Smooth muscle cell (in vitro differentiated cells): ENCODE data around the gene CNTN2. TPM values are rescaled to one million over a fixed set of nuclear protein-coding genes. Genes with fewer than 3 reads are reported as not detected.

ENCODE experiments used
- DNase-seq: peaks from one replicate; lab custom pipeline; 2025; ENCODE audit not compliant: unreplicated experiment; lab: John Stamatoyannopoulos, UW
- H2AFZ ChIP-seq: fragments of 200-600 bp; sonication (generic); 2 replicates; pipeline ENCODE4 v1.6.0; 2016; ENCODE audit warnings: antibody characterized with exemption, low read depth, mild to moderate bottlenecking
- H3F3A ChIP-seq: fragments of 200-600 bp; sonication (generic); 2 replicates; pipeline ENCODE4 v1.6.0; 2017; ENCODE audit warnings: antibody characterized with exemption, low read depth
- H3K27ac ChIP-seq: fragments of 200-600 bp; sonication (generic); 2 replicates; pipeline ENCODE4 v1.5.1; 2016; ENCODE audit warnings: low read depth, mild to moderate bottlenecking
- H3K27me3 ChIP-seq: fragments of 200-600 bp; sonication (generic); 2 replicates; pipeline ENCODE4 v1.6.1; 2016; ENCODE audit warnings: low read depth, mild to moderate bottlenecking
- H3K36me3 ChIP-seq: fragments of 200-600 bp; sonication (generic); 2 replicates; pipeline ENCODE4 v1.5.1; 2016; ENCODE audit warnings: low read depth
- H3K4me1 ChIP-seq: fragments of 200-600 bp; sonication (generic); 2 replicates; pipeline ENCODE4 v1.5.1; 2016; ENCODE audit warnings: low read depth
- H3K4me2 ChIP-seq: fragments of 200-600 bp; sonication (generic); 2 replicates; pipeline ENCODE4 v1.6.0; 2016; ENCODE audit warnings: mild to moderate bottlenecking
- H3K4me3 ChIP-seq: fragments of 200-600 bp; sonication (generic); 2 replicates; pipeline ENCODE4 v1.5.1; 2016; ENCODE audit warnings: mild to moderate bottlenecking
- H3K79me2 ChIP-seq: fragments of 200-600 bp; sonication (generic); 2 replicates; pipeline ENCODE4 v1.6.0; 2016; ENCODE audit warnings: low read depth, mild to moderate bottlenecking
- H3K9ac ChIP-seq: fragments of 200-600 bp; sonication (generic); 2 replicates; pipeline ENCODE4 v1.6.0; 2016; ENCODE audit warnings: low read depth
- H3K9me3 ChIP-seq: fragments of 200-600 bp; sonication (generic); replicated peaks from 2 replicates; pipeline ENCODE4 v1.5.1; 2016; ENCODE audit warnings: low read depth
- H4K20me1 ChIP-seq: fragments of 200-600 bp; sonication (generic); 2 replicates; pipeline ENCODE4 v1.6.0; 2016; ENCODE audit warnings: low read depth
- WGBS: methylation state at CpG from one replicate; pipeline ENCODE4 v1.1.7; 2016; ENCODE audit warnings: low lambda C conversion rate; 5-methylcytosine and 5-hydroxymethylcytosine counted together
- polyA plus RNA-seq: library from polyadenylated mRNA; unstranded; fragments of >200 nt; fragmentation: Nextera tagmentation; extraction: Ambion mirVana; gene quantifications from 2 replicates; pipeline ENCODE4 v1.2.1, GENCODE V29; 2016
- total RNA-seq: library from RNA; depleted of rRNA; stranded (reverse); fragments of >200 nt; gene quantifications from 2 replicates; pipeline ENCODE4 v1.2.3, GENCODE V29; 2014
- TF ChIP-seq, protein P1 (sequence below): fragments of 200-600 bp; sonication (generic); IDR thresholded peaks from 2 replicates; pipeline ENCODE4 v1.5.1; 2017; ENCODE audit warnings: borderline replicate concordance, mild to moderate bottlenecking, antibody characterized with exemption; ENCODE audit not compliant: insufficient read depth, poor library complexity, severe bottlenecking

Gene CNTN2
- total and polyA plus RNA-seq, 2 experiments from 2014 or later: not detected

DNA sequence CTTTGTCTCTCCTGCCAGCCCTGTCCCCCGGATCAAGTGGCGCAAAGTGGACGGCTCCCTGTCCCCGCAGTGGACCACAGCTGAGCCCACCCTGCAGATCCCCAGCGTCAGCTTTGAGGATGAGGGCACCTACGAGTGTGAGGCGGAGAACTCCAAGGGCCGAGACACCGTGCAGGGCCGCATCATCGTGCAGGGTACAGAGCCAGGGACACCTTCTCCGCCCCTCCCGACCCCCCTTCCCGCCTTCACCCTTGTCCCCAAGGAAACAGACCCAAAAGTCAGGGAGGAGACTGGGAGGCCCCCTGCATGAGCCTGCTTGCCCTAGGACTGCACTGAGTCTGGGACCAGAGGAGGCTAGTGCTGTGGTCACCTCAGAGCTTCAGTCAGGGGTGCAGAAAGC, 18.2 kb downstream of the CNTN2 start:
- no peak overlapping the region for H3K4me3 ChIP-seq
- H3K4me2 ChIP-seq: no peak overlapping the region
- no peak for DNase-seq
- no peaks in the 10 kb centered on the region for H3K36me3 ChIP-seq
- H3K27me3 ChIP-seq: no peaks in the 10 kb centered on the region
- no peak overlapping the region for H3K27ac ChIP-seq
- H3K79me2 ChIP-seq: no peaks in the 10 kb centered on the region
- H3K4me1 ChIP-seq: no peaks in the 10 kb centered on the region
- WGBS: 80% methylated on average over 14 of the region's 14 CpGs
- no peak overlapping the region for H2AFZ ChIP-seq
- H4K20me1 ChIP-seq: no peaks in the 10 kb centered on the region
- H3K9ac ChIP-seq: no peak overlapping the region
- no peaks in the 10 kb centered on the region for H3F3A ChIP-seq
- TF ChIP-seq, protein P1, sequence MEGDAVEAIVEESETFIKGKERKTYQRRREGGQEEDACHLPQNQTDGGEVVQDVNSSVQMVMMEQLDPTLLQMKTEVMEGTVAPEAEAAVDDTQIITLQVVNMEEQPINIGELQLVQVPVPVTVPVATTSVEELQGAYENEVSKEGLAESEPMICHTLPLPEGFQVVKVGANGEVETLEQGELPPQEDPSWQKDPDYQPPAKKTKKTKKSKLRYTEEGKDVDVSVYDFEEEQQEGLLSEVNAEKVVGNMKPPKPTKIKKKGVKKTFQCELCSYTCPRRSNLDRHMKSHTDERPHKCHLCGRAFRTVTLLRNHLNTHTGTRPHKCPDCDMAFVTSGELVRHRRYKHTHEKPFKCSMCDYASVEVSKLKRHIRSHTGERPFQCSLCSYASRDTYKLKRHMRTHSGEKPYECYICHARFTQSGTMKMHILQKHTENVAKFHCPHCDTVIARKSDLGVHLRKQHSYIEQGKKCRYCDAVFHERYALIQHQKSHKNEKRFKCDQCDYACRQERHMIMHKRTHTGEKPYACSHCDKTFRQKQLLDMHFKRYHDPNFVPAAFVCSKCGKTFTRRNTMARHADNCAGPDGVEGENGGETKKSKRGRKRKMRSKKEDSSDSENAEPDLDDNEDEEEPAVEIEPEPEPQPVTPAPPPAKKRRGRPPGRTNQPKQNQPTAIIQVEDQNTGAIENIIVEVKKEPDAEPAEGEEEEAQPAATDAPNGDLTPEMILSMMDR: no peak
- H3K9me3 ChIP-seq: no peaks in the 10 kb centered on the region

DNA sequence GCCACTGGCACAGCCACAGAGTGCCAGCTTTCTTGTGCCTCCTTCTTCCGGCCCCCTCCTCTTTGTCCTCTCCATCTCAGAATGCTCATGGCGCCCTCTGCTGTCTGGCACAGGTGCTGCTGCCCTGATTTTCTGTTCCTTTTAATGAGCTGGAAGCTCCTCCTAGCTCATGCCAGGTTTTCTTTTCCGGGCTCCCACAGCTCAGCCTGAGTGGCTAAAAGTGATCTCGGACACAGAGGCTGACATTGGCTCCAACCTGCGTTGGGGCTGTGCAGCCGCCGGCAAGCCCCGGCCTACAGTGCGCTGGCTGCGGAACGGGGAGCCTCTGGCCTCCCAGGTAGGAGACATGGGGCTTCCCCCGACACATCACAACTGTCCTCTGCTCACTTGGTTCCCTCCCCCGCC, 18.7 kb downstream of the CNTN2 start:
- Histone ChIP-seq H3K9me3 (no peaks in the 10 kb centered on the region), H3K27ac (no peak overlapping the region), H3K79me2 (no peaks in the 10 kb centered on the region), H3K27me3 (no peaks in the 10 kb centered on the region), H4K20me1 (no peaks in the 10 kb centered on the region), H3K9ac (no peak overlapping the region), H3F3A (no peaks in the 10 kb centered on the region), H2AFZ (peak overlapping the region; percentile 60), H3K4me1 (no peaks in the 10 kb centered on the region), H3K36me3 (no peaks in the 10 kb centered on the region), H3K4me3 (no peak overlapping the region), H3K4me2 (peak overlapping the region; percentile 69)
- WGBS: 34% methylated on average over 11 of the region's 13 CpGs
- TF ChIP-seq, protein P1: peak; percentile 83
- peak; percentile 40 for DNase-seq

DNA sequence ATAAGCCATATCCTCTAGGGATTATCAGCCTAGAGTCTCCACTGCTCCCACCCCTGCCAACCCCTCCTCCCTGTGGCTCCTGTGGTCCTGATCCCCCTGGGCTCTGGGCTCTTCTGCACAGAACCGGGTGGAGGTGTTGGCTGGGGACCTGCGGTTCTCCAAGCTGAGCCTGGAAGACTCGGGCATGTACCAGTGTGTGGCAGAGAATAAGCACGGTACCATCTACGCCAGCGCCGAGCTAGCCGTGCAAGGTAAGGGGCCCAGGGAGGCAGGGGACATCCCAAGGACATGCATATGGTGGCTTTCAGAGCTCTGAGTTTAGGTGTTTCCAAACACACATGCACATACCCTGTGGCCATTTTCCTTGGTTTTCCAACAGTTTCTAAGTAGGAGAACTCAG, 19.3 kb downstream of the CNTN2 start:
- no peaks in the 10 kb centered on the region for H3K4me1 ChIP-seq
- H3K27me3 ChIP-seq: no peaks in the 10 kb centered on the region
- H4K20me1 ChIP-seq: no peaks in the 10 kb centered on the region
- DNase-seq: no peak
- H3K79me2 ChIP-seq: no peaks in the 10 kb centered on the region
- H3K4me3 ChIP-seq: no peak overlapping the region
- TF ChIP-seq, protein P1: no peak
- WGBS: 93% methylated on average over 8 of the region's 8 CpGs
- no peak overlapping the region for H3K4me2 ChIP-seq
- H3K9ac ChIP-seq: no peak overlapping the region
- no peak overlapping the region for H2AFZ ChIP-seq
- no peak overlapping the region for H3K27ac ChIP-seq
- no peaks in the 10 kb centered on the region for H3K36me3 ChIP-seq
- H3K9me3 ChIP-seq: no peaks in the 10 kb centered on the region
- H3F3A ChIP-seq: no peaks in the 10 kb centered on the region

DNA sequence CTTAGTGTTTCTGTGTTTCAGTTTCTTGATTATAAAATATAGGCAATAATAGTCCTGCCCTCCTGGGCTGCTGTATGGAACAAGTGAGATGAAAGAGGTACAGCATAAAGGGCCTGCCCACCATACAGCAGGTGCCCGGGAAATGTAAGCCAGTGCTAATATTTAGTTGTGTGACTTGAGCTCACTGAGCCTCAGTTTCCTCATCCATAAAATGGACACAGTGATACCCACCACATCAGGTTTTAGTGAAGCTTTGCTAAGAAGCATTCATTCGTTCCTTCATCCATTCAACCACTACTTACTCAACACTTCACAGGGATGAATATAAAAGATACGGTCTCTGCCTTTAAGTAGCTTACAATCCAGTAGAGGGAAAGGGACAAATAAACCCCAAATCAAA, 19.9 kb downstream of the CNTN2 start:
- DNase-seq: no peak
- Histone ChIP-seq H3K36me3 (no peaks in the 10 kb centered on the region), H4K20me1 (no peaks in the 10 kb centered on the region), H3K4me3 (no peak overlapping the region), H3K9ac (no peak overlapping the region), H3K27me3 (no peaks in the 10 kb centered on the region), H3K4me1 (no peaks in the 10 kb centered on the region), H3K9me3 (no peaks in the 10 kb centered on the region), H3K4me2 (no peak overlapping the region), H3K79me2 (no peaks in the 10 kb centered on the region), H2AFZ (no peak overlapping the region), H3F3A (no peaks in the 10 kb centered on the region), H3K27ac (no peak overlapping the region)
- 89% methylated on average over 3 of the region's 3 CpGs for WGBS
- TF ChIP-seq, protein P1: no peak
